ENCODE measurements around the gene FADS1.

The FADS1 gene

DNA sequence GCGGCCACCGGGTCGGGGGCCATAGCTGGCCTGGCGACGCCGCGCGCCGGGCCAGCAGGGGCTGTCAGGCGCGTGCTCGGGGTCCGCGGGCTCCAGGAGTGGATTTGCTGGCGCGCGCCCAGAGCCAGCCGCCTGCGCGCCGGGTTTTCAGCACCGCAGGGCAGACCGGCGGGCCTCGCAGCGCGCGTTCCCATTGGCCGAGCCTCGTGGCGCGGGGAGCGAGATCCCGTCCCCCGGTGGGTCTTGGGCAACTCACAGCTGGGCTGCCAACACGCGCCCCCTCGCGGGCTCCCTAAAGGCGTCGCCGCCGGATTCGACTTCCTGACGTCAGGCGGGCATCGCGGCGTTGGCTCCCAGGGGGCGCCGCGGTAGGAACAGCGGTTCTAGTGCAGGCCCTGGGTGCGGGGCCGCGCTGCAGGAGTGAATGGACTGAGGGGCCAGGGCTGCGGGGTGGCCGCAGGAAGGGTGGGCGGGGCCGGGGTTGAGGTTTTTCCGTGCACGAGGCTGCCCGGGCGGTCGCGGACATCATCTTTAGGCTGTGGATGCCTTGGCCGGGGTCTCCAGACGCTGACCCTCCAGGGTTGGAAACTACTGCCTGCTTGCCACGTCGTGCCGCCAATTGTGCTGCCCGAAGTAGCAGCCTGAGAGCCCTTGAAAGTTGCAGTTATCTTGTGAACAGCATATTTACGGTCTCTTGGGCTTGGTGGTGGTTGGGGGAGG lies at the start of gene FADS1:
Gene FADS1, minus strand, starts transcription at position 268 of the 720 bp plus-strand sequence. Its CDS starts 74 bp downstream, at position 194.
- no peak for DNase-seq (ENCODE audit: extremely low read depth, low read depth)
- TF ChIP-seq, protein P1, sequence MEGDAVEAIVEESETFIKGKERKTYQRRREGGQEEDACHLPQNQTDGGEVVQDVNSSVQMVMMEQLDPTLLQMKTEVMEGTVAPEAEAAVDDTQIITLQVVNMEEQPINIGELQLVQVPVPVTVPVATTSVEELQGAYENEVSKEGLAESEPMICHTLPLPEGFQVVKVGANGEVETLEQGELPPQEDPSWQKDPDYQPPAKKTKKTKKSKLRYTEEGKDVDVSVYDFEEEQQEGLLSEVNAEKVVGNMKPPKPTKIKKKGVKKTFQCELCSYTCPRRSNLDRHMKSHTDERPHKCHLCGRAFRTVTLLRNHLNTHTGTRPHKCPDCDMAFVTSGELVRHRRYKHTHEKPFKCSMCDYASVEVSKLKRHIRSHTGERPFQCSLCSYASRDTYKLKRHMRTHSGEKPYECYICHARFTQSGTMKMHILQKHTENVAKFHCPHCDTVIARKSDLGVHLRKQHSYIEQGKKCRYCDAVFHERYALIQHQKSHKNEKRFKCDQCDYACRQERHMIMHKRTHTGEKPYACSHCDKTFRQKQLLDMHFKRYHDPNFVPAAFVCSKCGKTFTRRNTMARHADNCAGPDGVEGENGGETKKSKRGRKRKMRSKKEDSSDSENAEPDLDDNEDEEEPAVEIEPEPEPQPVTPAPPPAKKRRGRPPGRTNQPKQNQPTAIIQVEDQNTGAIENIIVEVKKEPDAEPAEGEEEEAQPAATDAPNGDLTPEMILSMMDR (IDR thresholded peaks at IDR 0.05; ENCODE audit: low read depth, low read length, missing control alignments): peak; percentile 60
- peak within 1 kb of the TSS; percentile 66 for H3K4me3 ChIP-seq (replicated peaks; ENCODE audit: low read depth, low read length)

DNA sequence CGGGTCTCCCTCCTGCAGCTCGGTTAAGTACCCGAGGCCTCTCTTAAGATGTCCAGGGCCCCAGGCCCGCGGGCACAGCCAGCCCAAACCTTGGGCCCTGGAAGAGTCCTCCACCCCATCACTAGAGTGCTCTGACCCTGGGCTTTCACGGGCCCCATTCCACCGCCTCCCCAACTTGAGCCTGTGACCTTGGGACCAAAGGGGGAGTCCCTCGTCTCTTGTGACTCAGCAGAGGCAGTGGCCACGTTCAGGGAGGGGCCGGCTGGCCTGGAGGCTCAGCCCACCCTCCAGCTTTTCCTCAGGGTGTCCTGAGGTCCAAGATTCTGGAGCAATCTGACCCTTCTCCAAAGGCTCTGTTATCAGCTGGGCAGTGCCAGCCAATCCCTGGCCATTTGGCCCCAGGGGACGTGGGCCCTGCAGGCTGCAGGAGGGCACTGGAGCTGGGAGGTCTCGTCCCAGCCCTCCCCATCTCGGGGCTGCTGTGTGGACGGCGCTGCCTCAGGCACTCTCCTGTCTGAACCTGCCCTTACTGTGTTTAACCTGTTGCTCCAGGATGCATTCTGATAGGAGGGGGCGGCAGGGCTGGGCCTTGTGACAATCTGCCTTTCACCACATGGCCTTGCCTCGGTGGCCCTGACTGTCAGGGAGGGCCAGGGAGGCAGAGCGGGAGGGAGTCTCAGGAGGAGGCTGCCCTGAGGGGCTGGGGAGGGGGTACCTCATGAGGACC lies 49.6 kb upstream of the FADS1 start:
- TF ChIP-seq, protein P1 (IDR thresholded peaks at IDR 0.05; ENCODE audit: low read depth, low read length, missing control alignments): no peak

DNA sequence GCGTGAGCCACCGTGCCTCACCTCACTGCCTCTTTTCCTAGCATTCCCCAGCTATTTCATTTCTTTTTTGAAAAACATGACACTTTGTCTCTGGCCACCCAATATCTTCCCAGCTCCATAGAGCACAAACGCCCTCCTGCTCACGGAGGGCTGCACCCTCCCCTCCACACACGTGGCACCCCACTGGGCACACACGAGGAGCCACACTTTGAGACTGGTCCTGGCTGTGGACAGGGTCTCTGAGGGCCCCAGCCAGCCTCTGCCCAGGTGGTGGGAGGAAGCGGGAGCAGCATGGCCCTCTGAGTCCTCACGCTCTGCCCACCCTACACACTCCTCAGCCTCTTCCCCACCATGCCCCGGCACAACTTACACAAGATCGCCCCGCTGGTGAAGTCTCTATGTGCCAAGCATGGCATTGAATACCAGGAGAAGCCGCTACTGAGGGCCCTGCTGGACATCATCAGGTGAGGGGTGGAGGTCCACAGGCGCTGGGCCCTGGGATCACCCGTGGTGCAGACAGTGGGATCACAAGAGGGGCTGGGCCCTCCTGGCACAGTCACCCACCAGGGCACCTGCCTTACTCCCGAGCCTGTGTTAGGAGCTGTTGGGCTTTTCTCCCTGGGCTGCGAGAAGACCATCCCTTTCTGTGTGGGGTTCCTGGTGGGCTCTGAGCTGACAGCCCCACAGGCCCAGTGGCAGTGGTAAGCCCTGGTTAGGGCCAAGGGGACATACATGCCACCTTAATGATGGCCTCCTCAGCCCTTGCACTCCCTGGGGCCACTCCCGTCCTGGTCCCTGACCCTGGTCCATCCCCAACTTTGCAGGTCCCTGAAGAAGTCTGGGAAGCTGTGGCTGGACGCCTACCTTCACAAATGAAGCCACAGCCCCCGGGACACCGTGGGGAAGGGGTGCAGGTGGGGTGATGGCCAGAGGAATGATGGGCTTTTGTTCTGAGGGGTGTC lies 48.3 kb upstream of the FADS1 start:
- no peak for DNase-seq (ENCODE audit: extremely low read depth, low read depth)
- TF ChIP-seq, protein P1 (IDR thresholded peaks at IDR 0.05; ENCODE audit: low read depth, low read length, missing control alignments): no peak
- H3K4me3 ChIP-seq (replicated peaks; ENCODE audit: low read depth, low read length): no peak overlapping the region

More for the DNA sequence above, 49.6 kb upstream of the FADS1 start:
- no peak overlapping the region for H3K4me3 ChIP-seq (replicated peaks; ENCODE audit: low read depth, low read length)
- DNase-seq (ENCODE audit: extremely low read depth, low read depth): no peak

DNA sequence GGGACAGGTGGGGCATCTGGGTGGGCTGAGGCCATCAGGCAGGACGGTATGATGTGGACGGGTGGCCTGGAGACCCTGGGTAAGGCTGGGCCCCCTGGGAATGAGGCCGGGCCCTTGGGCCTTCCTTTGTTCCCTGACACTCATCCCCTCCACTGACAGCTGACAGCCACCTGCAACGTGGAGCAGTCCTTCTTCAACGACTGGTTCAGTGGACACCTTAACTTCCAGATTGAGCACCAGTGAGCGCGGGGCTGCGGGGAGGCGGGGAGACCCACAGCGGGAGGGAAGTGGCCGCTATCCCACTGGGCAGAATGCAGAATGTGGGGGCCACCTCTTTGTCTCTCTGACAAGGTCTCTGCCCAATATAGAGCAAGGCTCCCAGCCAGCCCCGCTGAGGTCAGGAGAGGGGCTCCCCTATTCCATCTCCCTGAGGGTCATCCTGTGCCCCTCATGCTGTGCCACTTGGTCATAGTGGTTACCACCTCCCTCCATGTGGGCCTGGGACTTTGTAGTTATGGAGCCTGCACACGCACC lies 46.8 kb upstream of the FADS1 start:
- no peak for DNase-seq (ENCODE audit: extremely low read depth, low read depth)
- TF ChIP-seq, protein P1 (IDR thresholded peaks at IDR 0.05; ENCODE audit: low read depth, low read length, missing control alignments): no peak
- no peak overlapping the region for H3K4me3 ChIP-seq (replicated peaks; ENCODE audit: low read depth, low read length)

DNA sequence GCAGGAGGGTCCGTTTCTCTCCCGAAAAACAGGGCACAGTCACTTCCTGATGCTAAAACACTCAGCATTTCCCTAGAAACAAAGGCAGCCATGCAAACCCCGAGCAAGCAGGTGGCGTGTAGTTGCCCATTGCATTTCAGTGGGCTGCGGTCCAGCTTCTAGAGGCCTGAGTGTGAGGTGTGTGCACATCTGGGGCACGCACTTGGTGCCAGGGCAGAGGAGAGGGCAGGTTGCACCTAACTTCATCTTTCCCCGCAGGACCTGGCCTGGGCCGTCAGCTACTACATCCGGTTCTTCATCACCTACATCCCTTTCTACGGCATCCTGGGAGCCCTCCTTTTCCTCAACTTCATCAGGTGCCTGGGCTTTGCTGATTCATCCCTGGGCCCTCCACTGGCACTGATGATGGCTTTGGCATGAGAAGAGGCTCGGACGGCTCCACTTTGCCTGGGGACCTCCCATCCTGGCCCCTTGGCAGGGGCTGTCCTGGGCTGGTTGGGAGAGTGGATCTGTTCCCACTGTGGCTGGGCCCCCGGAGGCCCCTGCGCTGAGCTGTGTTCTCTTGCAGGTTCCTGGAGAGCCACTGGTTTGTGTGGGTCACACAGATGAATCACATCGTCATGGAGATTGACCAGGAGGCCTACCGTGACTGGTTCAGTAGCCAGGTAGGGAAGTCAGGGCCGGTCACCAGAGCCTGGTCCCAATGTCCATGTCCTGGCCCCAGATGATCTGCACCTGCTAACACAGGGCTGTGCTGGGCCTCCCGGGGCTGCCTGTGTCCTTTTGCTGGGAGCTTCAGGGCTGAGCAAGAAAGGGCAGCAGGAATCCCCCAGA lies 46.1 kb upstream of the FADS1 start:
- no peak for DNase-seq (ENCODE audit: extremely low read depth, low read depth)
- H3K4me3 ChIP-seq (replicated peaks; ENCODE audit: low read depth, low read length): no peak overlapping the region
- TF ChIP-seq, protein P1 (IDR thresholded peaks at IDR 0.05; ENCODE audit: low read depth, low read length, missing control alignments): no peak

Measured in HFF-Myc (cell line).